Liver (tissue), 9 donors: ENCODE data around the gene USP46. TPM values are rescaled to one million over a fixed set of nuclear protein-coding genes. Genes with fewer than 3 reads are reported as not detected.

Experiments used
- DNase-seq: peaks from one replicate; pipeline ENCODE4 v3.0.0-alpha.2; 2017; ENCODE audit warnings: low spot score
- H3K27ac ChIP-seq, 2 donors: one replicate each; pipeline ENCODE4 v1.7.0; 2013; ENCODE audit warnings: inconsistent platforms in 2 of 2, low read length in 2 of 2, control low read depth in 1 of 2, low read depth in 1 of 2, mild to moderate bottlenecking in 1 of 2
- H3K27me3 ChIP-seq, 4 donors: one replicate each; pipeline versions ENCODE4 v1.6.1 to v1.7.0; 2013; ENCODE audit warnings: low read length in 3 of 4, inconsistent platforms in 1 of 4, mild to moderate bottlenecking in 1 of 4, moderate library complexity in 1 of 4; ENCODE audit not compliant: control insufficient read depth in 4 of 4, insufficient read depth in 4 of 4
- H3K36me3 ChIP-seq, 4 donors: one replicate each; pipeline versions ENCODE4 v1.6.1 to v1.7.0; 2013; ENCODE audit warnings: low read length in 3 of 4, mild to moderate bottlenecking in 3 of 4, low read depth in 1 of 4, moderate library complexity in 1 of 4; ENCODE audit not compliant: control insufficient read depth in 4 of 4, insufficient read depth in 3 of 4
- H3K4me1 ChIP-seq, 4 donors: one replicate each; pipeline versions ENCODE4 v1.6.1 to v1.7.0; 2013; ENCODE audit warnings: low read length in 3 of 4, mild to moderate bottlenecking in 3 of 4, moderate library complexity in 1 of 4; ENCODE audit not compliant: control insufficient read depth in 4 of 4, insufficient read depth in 4 of 4
- H3K4me3 ChIP-seq, 3 donors: one replicate each; pipeline versions ENCODE4 v1.6.1 to v1.7.0; 2013; ENCODE audit warnings: low read length in 3 of 3, control low read depth in 1 of 3, low read depth in 1 of 3, mild to moderate bottlenecking in 1 of 3
- H3K9ac ChIP-seq, 2 donors: one replicate each; pipeline ENCODE4 v1.7.0; 2013; ENCODE audit warnings: low read length in 2 of 2, mild to moderate bottlenecking in 2 of 2, moderate library complexity in 2 of 2, control low read depth in 1 of 2, low read depth in 1 of 2
- H3K9me3 ChIP-seq, 4 donors: one replicate each; pipeline versions ENCODE4 v1.6.1 to v1.7.0; 2013; ENCODE audit warnings: low read length in 3 of 4; ENCODE audit not compliant: control insufficient read depth in 4 of 4
- ATF3 ChIP-seq: IDR thresholded peaks from 2 replicates; pipeline ENCODE4 v1.6.1; 2016; ENCODE audit warnings: antibody characterized with exemption
- CTCF ChIP-seq: fragments of 150-350 bp; IDR thresholded peaks from 2 replicates; pipeline ENCODE4 v1.5.1; 2017; ENCODE audit warnings: improper control_type of control experiment, low read depth, low read length; ENCODE audit not compliant: missing input control
- EGR1 ChIP-seq, 2 donors: IDR thresholded peaks; 2 replicates each; pipeline ENCODE4 v1.6.1; 2016 to 2018; ENCODE audit warnings: antibody characterized with exemption in 2 of 2, low read depth in 2 of 2
- FOXA1 ChIP-seq: IDR thresholded peaks from 2 replicates; pipeline ENCODE4 v1.6.1; 2016; ENCODE audit warnings: antibody characterized with exemption
- FOXA2 ChIP-seq: IDR thresholded peaks from 2 replicates; pipeline ENCODE4 v1.6.1; 2016; ENCODE audit warnings: antibody characterized with exemption
- GABPA ChIP-seq, 2 donors: IDR thresholded peaks in 1 of 2; conservative IDR thresholded peaks in 1 of 2; 2 replicates each; pipeline ENCODE4 v1.6.1; 2016; ENCODE audit warnings: antibody characterized with exemption in 2 of 2, mild to moderate bottlenecking in 1 of 2, moderate library complexity in 1 of 2
- JUND ChIP-seq, 2 donors: IDR thresholded peaks; 2 replicates each; pipeline ENCODE4 v1.6.1; 2016; ENCODE audit warnings: antibody characterized with exemption in 2 of 2
- MAX ChIP-seq: IDR thresholded peaks from 2 replicates; pipeline ENCODE4 v1.6.1; 2016; ENCODE audit warnings: antibody characterized with exemption
- NR2F2 ChIP-seq: IDR thresholded peaks from 2 replicates; pipeline ENCODE4 v1.6.1; 2016; ENCODE audit warnings: antibody characterized with exemption
- RAD21 ChIP-seq, 2 donors: IDR thresholded peaks; 2 replicates each; pipeline ENCODE4 v1.6.1; 2016; ENCODE audit warnings: antibody characterized with exemption in 2 of 2, mild to moderate bottlenecking in 2 of 2
- REST ChIP-seq: IDR thresholded peaks from 2 replicates; pipeline ENCODE4 v1.6.1; 2016; ENCODE audit warnings: antibody characterized with exemption, mild to moderate bottlenecking
- TAF1 ChIP-seq: conservative IDR thresholded peaks from 2 replicates; pipeline ENCODE4 v1.6.1; 2016; ENCODE audit warnings: antibody characterized with exemption, mild to moderate bottlenecking
- YY1 ChIP-seq: IDR thresholded peaks from 2 replicates; pipeline ENCODE4 v1.6.1; 2016; ENCODE audit warnings: antibody characterized with exemption, mild to moderate bottlenecking
- ZBTB33 ChIP-seq: IDR thresholded peaks from 2 replicates; pipeline ENCODE4 v1.6.1; 2016; ENCODE audit warnings: antibody characterized with exemption
- WGBS: extraction: QIAGEN DNeasy Blood & Tissue Kit; methylation state at CpG from one replicate; pipeline ENCODE4 v1.1.7; 2013; 5-methylcytosine and 5-hydroxymethylcytosine counted together
- polyA plus RNA-seq, 2 donors: library from polyadenylated mRNA; stranded (reverse) in 1 of 2; unstranded in 1 of 2; fragments of 200-250 nt in 1 of 2; fragments of >200 nt in 1 of 2; fragmentation: Nextera tagmentation in 1 of 2; extraction: Ambion mirVana in 1 of 2; gene quantifications; one replicate each; pipeline versions ENCODE4 v1.2.1 to v1.2.3, GENCODE V29; 2013 to 2015
- total RNA-seq, 2 donors: library from RNA; depleted of rRNA; stranded (reverse); fragments of >200 nt; gene quantifications; one replicate each; pipeline ENCODE4 v1.2.3, GENCODE V29; 2014
- donor health status: healthy.
- donor health status: healthy.
- donor health status: healthy.
- donor health status: healthy.
- donor health status: healthy.

USP46 gene
- total and polyA plus RNA-seq, 4 donors, result 2.3 to 5.5 (median 3.9) TPM

GRCh38 chr4:52633846-52634245 is 25.3 kb downstream of the USP46 start:
- Histone ChIP-seq H3K27me3 (no peaks in the 10 kb centered on the region), H3K4me1 (peaks cover 0 to 11% (median 5%) of the 10 kb centered on the region in 4 donors), H3K36me3 (peaks cover 0 to 2% (median 0%) of the 10 kb centered on the region in 4 donors), H3K27ac (no peak overlapping the region), H3K9ac (no peak overlapping the region), H3K4me3 (no peak overlapping the region), H3K9me3 (no peaks in the 10 kb centered on the region)
- WGBS, result 98% methylated on average over 6 of the region's 6 CpGs
- DNase-seq, result no peak
- no peak for TF ChIP-seq FOXA2
- TF ChIP-seq ATF3, result no peak
- no peak for TF ChIP-seq NR2F2
- no peak for TF ChIP-seq JUND (IDR thresholded peaks at IDR 0.05)
- TF ChIP-seq MAX, result no peak
- TF ChIP-seq TAF1, result no peak
- no peak for TF ChIP-seq EGR1 (IDR thresholded peaks at IDR 0.05; ENCODE audit: low read depth in 2 of 2)
- TF ChIP-seq REST, result no peak
- TF ChIP-seq GABPA (IDR thresholded peaks at IDR 0.05 in 1 of 2, conservative IDR thresholded peaks at IDR 0.05 in 1 of 2), result no peak
- TF ChIP-seq YY1, result no peak

GRCh38 chr4:52628974-52629373 is 30.1 kb downstream of the USP46 start:
- Histone ChIP-seq H3K9ac (no peak overlapping the region), H3K27me3 (no peaks in the 10 kb centered on the region), H3K4me1 (no peaks in the 10 kb centered on the region), H3K27ac (no peak overlapping the region), H3K4me3 (no peak overlapping the region), H3K9me3 (no peaks in the 10 kb centered on the region), H3K36me3 (peaks cover 0 to 6% (median 1%) of the 10 kb centered on the region in 4 donors)
- no peak for DNase-seq
- TF ChIP-seq REST (no peak), GABPA (IDR thresholded peaks at IDR 0.05 in 1 of 2, conservative IDR thresholded peaks at IDR 0.05 in 1 of 2) (no peak), EGR1 (IDR thresholded peaks at IDR 0.05; ENCODE audit: low read depth in 2 of 2) (no peak), ZBTB33 (no peak), CTCF (no peak), RAD21 (IDR thresholded peaks at IDR 0.05) (no peak), FOXA1 (no peak)
- 95% methylated on average over 2 of the region's 2 CpGs for WGBS
